ENCODE measurements around the gene JADE2. TPM values are rescaled to one million over a fixed set of nuclear protein-coding genes. Genes with fewer than 3 reads are reported as not detected.

JADE2 gene
- total RNA-seq, 1 donor from 2014 or later, result 30.3 TPM

DNA sequence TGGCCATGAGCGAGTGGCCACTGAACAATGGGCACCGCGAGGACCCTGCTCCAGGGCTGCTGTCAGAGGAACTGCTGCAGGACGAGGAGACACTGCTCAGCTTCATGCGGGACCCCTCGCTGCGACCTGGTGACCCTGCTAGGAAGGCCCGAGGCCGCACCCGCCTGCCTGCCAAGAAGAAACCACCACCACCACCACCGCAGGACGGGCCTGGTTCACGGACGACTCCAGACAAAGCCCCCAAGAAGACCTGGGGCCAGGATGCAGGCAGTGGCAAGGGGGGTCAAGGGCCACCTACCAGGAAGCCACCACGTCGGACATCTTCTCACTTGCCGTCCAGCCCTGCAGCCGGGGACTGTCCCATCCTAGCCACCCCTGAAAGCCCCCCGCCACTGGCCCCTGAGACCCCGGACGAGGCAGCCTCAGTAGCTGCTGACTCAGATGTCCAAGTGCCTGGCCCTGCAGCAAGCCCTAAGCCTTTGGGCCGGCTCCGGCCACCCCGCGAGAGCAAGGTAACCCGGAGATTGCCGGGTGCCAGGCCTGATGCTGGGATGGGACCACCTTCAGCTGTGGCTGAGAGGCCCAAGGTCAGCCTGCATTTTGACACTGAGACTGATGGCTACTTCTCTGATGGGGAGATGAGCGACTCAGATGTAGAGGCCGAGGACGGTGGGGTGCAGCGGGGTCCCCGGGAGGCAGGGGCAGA, 53.3 kb downstream of the JADE2 start:
- Histone ChIP-seq H3K36me3 (ENCODE audit: insufficient read depth, low read length) (no peaks in the 10 kb centered on the region), H3K4me2 (ENCODE audit: low read length) (no peak overlapping the region), H3K9me3 (ENCODE audit: insufficient read depth, low read depth, low read length) (no peaks in the 10 kb centered on the region), H3K27ac (ENCODE audit: low read depth, low read length) (no peak overlapping the region), H3K27me3 (ENCODE audit: insufficient read depth, low read length) (no peaks in the 10 kb centered on the region), H3K4me3 (ENCODE audit: insufficient read depth, low read depth, low read length) (no peak overlapping the region), H3K4me1 (ENCODE audit: insufficient read depth, low read length) (peaks cover 5% of the 10 kb centered on the region), H3K79me2 (ENCODE audit: insufficient read depth, low read length) (no peaks in the 10 kb centered on the region), H4K20me1 (ENCODE audit: insufficient read depth, low read length) (no peaks in the 10 kb centered on the region), H2AFZ (ENCODE audit: low read depth, low read length) (no peak overlapping the region), H3K9ac (ENCODE audit: low read length) (no peak overlapping the region)
- TF ChIP-seq, protein P1, sequence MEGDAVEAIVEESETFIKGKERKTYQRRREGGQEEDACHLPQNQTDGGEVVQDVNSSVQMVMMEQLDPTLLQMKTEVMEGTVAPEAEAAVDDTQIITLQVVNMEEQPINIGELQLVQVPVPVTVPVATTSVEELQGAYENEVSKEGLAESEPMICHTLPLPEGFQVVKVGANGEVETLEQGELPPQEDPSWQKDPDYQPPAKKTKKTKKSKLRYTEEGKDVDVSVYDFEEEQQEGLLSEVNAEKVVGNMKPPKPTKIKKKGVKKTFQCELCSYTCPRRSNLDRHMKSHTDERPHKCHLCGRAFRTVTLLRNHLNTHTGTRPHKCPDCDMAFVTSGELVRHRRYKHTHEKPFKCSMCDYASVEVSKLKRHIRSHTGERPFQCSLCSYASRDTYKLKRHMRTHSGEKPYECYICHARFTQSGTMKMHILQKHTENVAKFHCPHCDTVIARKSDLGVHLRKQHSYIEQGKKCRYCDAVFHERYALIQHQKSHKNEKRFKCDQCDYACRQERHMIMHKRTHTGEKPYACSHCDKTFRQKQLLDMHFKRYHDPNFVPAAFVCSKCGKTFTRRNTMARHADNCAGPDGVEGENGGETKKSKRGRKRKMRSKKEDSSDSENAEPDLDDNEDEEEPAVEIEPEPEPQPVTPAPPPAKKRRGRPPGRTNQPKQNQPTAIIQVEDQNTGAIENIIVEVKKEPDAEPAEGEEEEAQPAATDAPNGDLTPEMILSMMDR (IDR thresholded peaks at IDR 0.05; ENCODE audit: insufficient read depth, low read depth, low read length), result no peak
- no peak for TF ChIP-seq EZH2 (IDR thresholded peaks at IDR 0.05; ENCODE audit: insufficient read depth, low read length)
- DNase-seq (ENCODE audit: low read depth) (no peak), FAIRE-seq (no peak)
- no peaks in the 10 kb centered on the region for H3K9me3 Mint-ChIP-seq (ENCODE audit: unreplicated experiment)
- peaks cover 26% of the 10 kb centered on the region for H3K36me3 Mint-ChIP-seq (ENCODE audit: low read depth, unreplicated experiment)
- H3K4me1 Mint-ChIP-seq (ENCODE audit: low read depth, unreplicated experiment), result peaks cover 8% of the 10 kb centered on the region
- H3K27ac Mint-ChIP-seq (ENCODE audit: unreplicated experiment), result no peak overlapping the region
- no peaks in the 10 kb centered on the region for H3K27me3 Mint-ChIP-seq (ENCODE audit: low read depth, unreplicated experiment)
- H3K4me3 Mint-ChIP-seq (ENCODE audit: unreplicated experiment), result no peak overlapping the region

DNA sequence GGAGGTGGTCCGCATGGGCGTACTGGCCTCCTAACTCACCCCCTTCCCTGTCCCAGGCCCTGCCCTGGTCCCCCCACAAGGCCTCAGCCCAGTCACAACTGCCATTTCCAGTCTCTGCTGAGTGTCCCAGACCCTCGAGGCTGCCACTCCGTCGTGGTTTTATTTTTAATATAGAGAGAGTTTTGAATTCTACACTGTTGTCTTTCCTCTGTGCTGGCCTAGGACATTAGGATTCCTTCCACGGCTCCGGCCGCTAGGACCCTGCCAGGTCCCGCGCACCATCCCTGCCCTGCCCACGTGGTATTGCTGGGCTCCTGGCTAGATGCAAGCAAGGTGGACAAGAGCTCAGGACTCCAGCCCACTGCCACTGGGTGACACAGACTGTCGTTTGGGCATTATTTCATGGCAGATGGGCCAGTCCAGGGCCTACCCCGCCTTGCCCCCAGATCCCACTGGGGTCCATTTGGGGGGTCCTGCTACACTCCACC, 53.9 kb downstream of the JADE2 start:
- Histone ChIP-seq H3K27ac (ENCODE audit: low read depth, low read length) (no peak overlapping the region), H3K4me1 (ENCODE audit: insufficient read depth, low read length) (peaks cover 5% of the 10 kb centered on the region), H3K79me2 (ENCODE audit: insufficient read depth, low read length) (no peaks in the 10 kb centered on the region), H3K9me3 (ENCODE audit: insufficient read depth, low read depth, low read length) (no peaks in the 10 kb centered on the region), H3K4me3 (ENCODE audit: insufficient read depth, low read depth, low read length) (no peak overlapping the region), H3K36me3 (ENCODE audit: insufficient read depth, low read length) (no peaks in the 10 kb centered on the region), H3K9ac (ENCODE audit: low read length) (no peak overlapping the region), H3K27me3 (ENCODE audit: insufficient read depth, low read length) (no peaks in the 10 kb centered on the region), H3K4me2 (ENCODE audit: low read length) (no peak overlapping the region), H2AFZ (ENCODE audit: low read depth, low read length) (no peak overlapping the region), H4K20me1 (ENCODE audit: insufficient read depth, low read length) (no peaks in the 10 kb centered on the region)
- Mint-ChIP-seq H3K9me3 (ENCODE audit: unreplicated experiment) (no peaks in the 10 kb centered on the region), H3K27ac (ENCODE audit: unreplicated experiment) (no peak overlapping the region), H3K4me3 (ENCODE audit: unreplicated experiment) (no peak overlapping the region), H3K36me3 (ENCODE audit: low read depth, unreplicated experiment) (peaks cover 24% of the 10 kb centered on the region), H3K27me3 (ENCODE audit: low read depth, unreplicated experiment) (no peaks in the 10 kb centered on the region), H3K4me1 (ENCODE audit: low read depth, unreplicated experiment) (peaks cover 8% of the 10 kb centered on the region)
- FAIRE-seq, result no peak
- DNase-seq (ENCODE audit: low read depth), result no peak
- TF ChIP-seq EZH2 (IDR thresholded peaks at IDR 0.05; ENCODE audit: insufficient read depth, low read length), result no peak
- TF ChIP-seq, protein P1 (IDR thresholded peaks at IDR 0.05; ENCODE audit: insufficient read depth, low read depth, low read length), result no peak

DNA sequence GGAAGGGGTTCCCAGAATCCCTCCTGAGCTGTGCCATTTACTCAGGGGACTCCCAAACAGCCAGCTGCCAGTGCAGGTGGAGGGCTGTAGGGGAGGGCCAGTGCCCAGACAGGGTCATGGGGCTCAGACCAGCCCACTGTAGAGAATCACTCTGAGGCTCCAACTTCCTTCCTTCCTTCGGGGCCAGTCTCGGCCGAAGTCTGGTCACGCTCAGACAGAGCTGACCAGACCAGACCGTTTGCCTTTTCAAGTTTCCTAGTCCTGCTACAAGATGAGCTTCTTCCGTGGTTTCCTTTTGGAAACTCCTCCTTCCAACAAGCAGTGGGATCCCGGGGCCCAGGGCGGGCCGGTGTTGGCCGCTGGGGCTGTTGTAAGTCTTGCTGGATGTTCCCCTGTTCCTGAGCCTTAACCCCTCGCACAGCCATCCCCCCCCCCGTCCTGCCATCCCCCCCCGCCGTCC, 54.6 kb downstream of the JADE2 start:
- FAIRE-seq (no peak), DNase-seq (ENCODE audit: low read depth) (no peak)
- no peaks in the 10 kb centered on the region for H3K9me3 ChIP-seq (ENCODE audit: insufficient read depth, low read depth, low read length)
- TF ChIP-seq, protein P1 (IDR thresholded peaks at IDR 0.05; ENCODE audit: insufficient read depth, low read depth, low read length), result no peak
- TF ChIP-seq EZH2 (IDR thresholded peaks at IDR 0.05; ENCODE audit: insufficient read depth, low read length), result no peak
- H3K9ac ChIP-seq (ENCODE audit: low read length), result no peak overlapping the region
- peaks cover 8% of the 10 kb centered on the region for H3K4me1 Mint-ChIP-seq (ENCODE audit: low read depth, unreplicated experiment)
- H3K27ac Mint-ChIP-seq (ENCODE audit: unreplicated experiment), result no peak overlapping the region
- H3K4me1 ChIP-seq (ENCODE audit: insufficient read depth, low read length), result peaks cover 5% of the 10 kb centered on the region
- no peaks in the 10 kb centered on the region for H4K20me1 ChIP-seq (ENCODE audit: insufficient read depth, low read length)
- H3K36me3 Mint-ChIP-seq (ENCODE audit: low read depth, unreplicated experiment), result peaks cover 18% of the 10 kb centered on the region
- H3K27me3 ChIP-seq (ENCODE audit: insufficient read depth, low read length), result no peaks in the 10 kb centered on the region
- H3K9me3 Mint-ChIP-seq (ENCODE audit: unreplicated experiment), result no peaks in the 10 kb centered on the region
- no peak overlapping the region for H3K4me2 ChIP-seq (ENCODE audit: low read length)
- H2AFZ ChIP-seq (ENCODE audit: low read depth, low read length), result no peak overlapping the region
- no peaks in the 10 kb centered on the region for H3K27me3 Mint-ChIP-seq (ENCODE audit: low read depth, unreplicated experiment)
- H3K4me3 ChIP-seq (ENCODE audit: insufficient read depth, low read depth, low read length), result no peak overlapping the region
- H3K27ac ChIP-seq (ENCODE audit: low read depth, low read length), result no peak overlapping the region
- H3K4me3 Mint-ChIP-seq (ENCODE audit: unreplicated experiment), result no peak overlapping the region
- no peaks in the 10 kb centered on the region for H3K79me2 ChIP-seq (ENCODE audit: insufficient read depth, low read length)
- H3K36me3 ChIP-seq (ENCODE audit: insufficient read depth, low read length), result no peaks in the 10 kb centered on the region
